Amniotic stem cell (primary cell): ENCODE measurements around the gene HOXA6.

ENCODE experiments used
- DNase-seq: peaks from one replicate; lab custom pipeline; 2025; lab: John Stamatoyannopoulos, UW

HOXA6 gene

GRCh38 chr7:27172823-27173510 is 25.4 kb upstream of the HOXA6 start:
- DNase-seq, result no peak

- no peak for DNase-seq
Measured at GRCh38 chr7:27172315-27172774, 24.8 kb upstream of the HOXA6 start.

- DNase-seq, result no peak
Measured at GRCh38 chr7:27171637-27172314, 24.2 kb upstream of the HOXA6 start.

- DNase-seq, result no peak
Measured at GRCh38 chr7:27171325-27171636, 23.7 kb upstream of the HOXA6 start.

- no peak for DNase-seq
Measured at GRCh38 chr7:27170426-27171324, 23.1 kb upstream of the HOXA6 start.

- DNase-seq, result no peak
Measured at GRCh38 chr7:27169658-27170425, 22.3 kb upstream of the HOXA6 start.

- DNase-seq, result no peak
Measured at GRCh38 chr7:27168265-27168947, 20.8 kb upstream of the HOXA6 start.

- DNase-seq, result no peak
Measured at GRCh38 chr7:27167916-27168264, 20.3 kb upstream of the HOXA6 start.

- DNase-seq, result no peak
Measured at GRCh38 chr7:27166531-27167505, 19.2 kb upstream of the HOXA6 start.

GRCh38 chr7:27165996-27166530 is 18.5 kb upstream of the HOXA6 start:
- no peak for DNase-seq

- no peak for DNase-seq
Measured at GRCh38 chr7:27165089-27165995, 17.8 kb upstream of the HOXA6 start, which contains the start of gene HOXA9. TSS of gene HOXA9 (minus strand) at chr7:27165537. CDS start at chr7:27165457, 80 bp downstream.

- no peak for DNase-seq
Measured at GRCh38 chr7:27164367-27165088, 17.0 kb upstream of the HOXA6 start.

- no peak for DNase-seq
Measured at GRCh38 chr7:27164045-27164366, 16.4 kb upstream of the HOXA6 start.

- no peak for DNase-seq
Measured at GRCh38 chr7:27163288-27164044, 15.9 kb upstream of the HOXA6 start.

GRCh38 chr7:27162561-27163287 is 15.2 kb upstream of the HOXA6 start:
- no peak for DNase-seq

- no peak for DNase-seq
Measured at GRCh38 chr7:27161721-27162560, 14.4 kb upstream of the HOXA6 start.
